Natural killer cell (primary cell): ENCODE measurements around the gene PLXNA4. TPM values are rescaled to one million over a fixed set of nuclear protein-coding genes. Genes with fewer than 3 reads are reported as not detected.
"Not testable (repeated sequence)": the region's sequence is repeated elsewhere in the genome, so short reads cannot be mapped to it uniquely, and the experiment has no call there.

Source experiments
- ATAC-seq, 3 donors: fragments of 150-1000 bp in 2 of 3; fragments of 200-7000 bp in 1 of 3; cut with Tn5 transposase; 1 replicate in 1 of 3; 2 replicates in 2 of 3; pipeline ENCODE4 v1.10.0; 2021; ENCODE audit warnings: mild to moderate bottlenecking in 2 of 3, moderate library complexity in 2 of 3
- DNase-seq, 2 donors: peaks; one replicate each; pipeline versions ENCODE4 v3.0.0 to v3.0.0-alpha.2; 2013 to 2021; ENCODE audit warnings: mixed read lengths in 1 of 2
- H3K27ac ChIP-seq: one replicate; pipeline ENCODE4 v1.5.1; 2013; ENCODE audit warnings: mild to moderate bottlenecking, low read length
- H3K27me3 ChIP-seq: one replicate; pipeline ENCODE4 v1.6.1; 2013; ENCODE audit warnings: low read length; ENCODE audit not compliant: control insufficient read depth, insufficient read depth
- H3K36me3 ChIP-seq: one replicate; pipeline ENCODE4 v1.6.1; 2013; ENCODE audit warnings: low read length; ENCODE audit not compliant: control insufficient read depth, insufficient read depth
- H3K4me1 ChIP-seq: one replicate; pipeline ENCODE4 v1.6.1; 2013; ENCODE audit warnings: low read length; ENCODE audit not compliant: control insufficient read depth, insufficient read depth
- H3K4me3 ChIP-seq: one replicate; pipeline ENCODE4 v1.5.1; 2013; ENCODE audit warnings: low read length
- H3K9me3 ChIP-seq: one replicate; pipeline ENCODE4 v1.6.1; 2013; ENCODE audit warnings: low read length; ENCODE audit not compliant: control insufficient read depth, insufficient read depth
- H3K27ac Mint-ChIP-seq, 2 donors: one replicate each; pipeline ENCODE4 v1.8.0; 2022; ENCODE audit warnings: mild to moderate bottlenecking in 2 of 2, mixed read lengths in 2 of 2, moderate library complexity in 1 of 2
- H3K27me3 Mint-ChIP-seq, 2 donors: one replicate each; pipeline ENCODE4 v1.8.0; 2022; ENCODE audit warnings: low read depth in 2 of 2, mixed read lengths in 2 of 2
- H3K36me3 Mint-ChIP-seq: one replicate; pipeline ENCODE4 v1.8.0; 2022; ENCODE audit warnings: mixed read lengths
- H3K4me1 Mint-ChIP-seq, 2 donors: one replicate each; pipeline ENCODE4 v1.8.0; 2022; ENCODE audit warnings: mixed read lengths in 2 of 2
- H3K4me3 Mint-ChIP-seq: one replicate; pipeline ENCODE4 v1.8.0; 2022; ENCODE audit warnings: mild to moderate bottlenecking, moderate library complexity, mixed read lengths
- H3K9me3 Mint-ChIP-seq, 2 donors: one replicate each; pipeline ENCODE4 v1.8.0; 2022; ENCODE audit warnings: mixed read lengths in 2 of 2
- CTCF ChIP-seq: fragments of 200-600 bp; IDR thresholded peaks from one replicate; pipeline ENCODE4 v1.8.0; 2022; ENCODE audit warnings: antibody characterized with exemption
- WGBS: methylation state at CpG from one replicate; pipeline ENCODE4 v1.1.7; 2013; ENCODE audit warnings: missing lambda C conversion rate; ENCODE audit not compliant: insufficient coverage; 5-methylcytosine and 5-hydroxymethylcytosine counted together
- intact Hi-C: fragments of 100-400 bp; cut with micrococcal nuclease; formaldehyde crosslinking; loops from one replicate; pipeline ENCODE4 v1.14.2; 2022
- total RNA-seq, 4 donors: library from RNA; stranded (reverse); fragments of 120-200 nt in 1 of 4; gene quantifications; one replicate each; pipeline versions ENCODE4 v1.2.3 to v1.2.4, GENCODE V29; 2013 to 2022

PLXNA4 gene
- total RNA-seq, 3 donors from 2014 or later (not counting 1 experiment from before 2014, with no cell fraction given): 5.1 to 15.3 (median 10.9) TPM

- Mint-ChIP-seq H3K27me3 (no peaks in the 10 kb centered on the region), H3K36me3 (no peaks in the 10 kb centered on the region), H3K9me3 (no peaks in the 10 kb centered on the region), H3K4me3 (no peak overlapping the region), H3K4me1 (no peaks in the 10 kb centered on the region), H3K27ac (no peak overlapping the region)
- H3K4me3 ChIP-seq: no peak overlapping the region
- ATAC-seq: no peak
- TF ChIP-seq CTCF: no peak
- H3K27me3 ChIP-seq: no peaks in the 10 kb centered on the region
- no peaks in the 10 kb centered on the region for H3K9me3 ChIP-seq
- H3K27ac ChIP-seq: no peak overlapping the region
- H3K36me3 ChIP-seq: no peaks in the 10 kb centered on the region
- no peaks in the 10 kb centered on the region for H3K4me1 ChIP-seq
- intact Hi-C loops: no loop called here
- no peak for DNase-seq
- 83% methylated on average over 10 of the region's 10 CpGs for WGBS
These were observed 397.2 kb downstream of the PLXNA4 start for GRCh38 chr7:132179080-132179430.

- H3K4me1 Mint-ChIP-seq, H3K27ac ChIP-seq, H3K36me3 Mint-ChIP-seq, H3K27me3 Mint-ChIP-seq, H3K4me3 Mint-ChIP-seq, H3K4me1 ChIP-seq, H3K27me3 ChIP-seq, H3K27ac Mint-ChIP-seq, H3K9me3 Mint-ChIP-seq, intact Hi-C loops, H3K4me3 ChIP-seq, H3K9me3 ChIP-seq, H3K36me3 ChIP-seq, ATAC-seq, DNase-seq: not testable (repeated sequence)
- WGBS: 85% methylated on average over 7 of the region's 8 CpGs
These were observed 397.7 kb downstream of the PLXNA4 start for GRCh38 chr7:132178402-132179079.

GRCh38 chr7:132177708-132178401, 398.4 kb downstream of the PLXNA4 start:
- Histone ChIP-seq H3K4me3 (no peak overlapping the region), H3K36me3 (no peaks in the 10 kb centered on the region), H3K9me3 (no peaks in the 10 kb centered on the region), H3K4me1 (no peaks in the 10 kb centered on the region), H3K27ac (no peak overlapping the region), H3K27me3 (no peaks in the 10 kb centered on the region)
- WGBS: 72% methylated on average over 6 of the region's 10 CpGs
- TF ChIP-seq CTCF: no peak
- H3K4me1 Mint-ChIP-seq: no peaks in the 10 kb centered on the region
- DNase-seq: no peak
- no peaks in the 10 kb centered on the region for H3K9me3 Mint-ChIP-seq
- no peak for ATAC-seq
- H3K4me3 Mint-ChIP-seq: no peak overlapping the region
- no peaks in the 10 kb centered on the region for H3K27me3 Mint-ChIP-seq
- intact Hi-C loops: no loop called here
- H3K36me3 Mint-ChIP-seq: no peaks in the 10 kb centered on the region
- H3K27ac Mint-ChIP-seq: no peak overlapping the region

GRCh38 chr7:132176719-132177118, 399.6 kb downstream of the PLXNA4 start:
- H3K27me3 Mint-ChIP-seq: no peaks in the 10 kb centered on the region
- no peak overlapping the region for H3K27ac ChIP-seq
- no peaks in the 10 kb centered on the region for H3K4me1 Mint-ChIP-seq
- no peaks in the 10 kb centered on the region for H3K4me1 ChIP-seq
- H3K27me3 ChIP-seq: no peaks in the 10 kb centered on the region
- no peaks in the 10 kb centered on the region for H3K36me3 ChIP-seq
- no peaks in the 10 kb centered on the region for H3K9me3 Mint-ChIP-seq
- DNase-seq (no peak), ATAC-seq (no peak)
- intact Hi-C loops: no loop called here
- H3K27ac Mint-ChIP-seq: no peak overlapping the region
- WGBS: 86% methylated on average over 8 of the region's 8 CpGs
- no peak for TF ChIP-seq CTCF
- H3K4me3 ChIP-seq: no peak overlapping the region
- H3K4me3 Mint-ChIP-seq: no peak overlapping the region
- H3K9me3 ChIP-seq: no peaks in the 10 kb centered on the region
- no peaks in the 10 kb centered on the region for H3K36me3 Mint-ChIP-seq
